HG03097 (cell line): ENCODE data around the gene TRPM3.

ENCODE experiments used
- ATAC-seq: cut with Tn5 transposase; IDR thresholded peaks from one replicate; pipeline ENCODE4 v1.9.1; 2021; ENCODE audit not compliant: unreplicated experiment, low FRiP score

TRPM3 gene

GRCh38 chr9:70567511-70567910, 553.9 kb downstream of the TRPM3 start:
- no peak for ATAC-seq

- no peak for ATAC-seq
Observed at GRCh38 chr9:70566751-70567150, 554.7 kb downstream of the TRPM3 start.

DNA sequence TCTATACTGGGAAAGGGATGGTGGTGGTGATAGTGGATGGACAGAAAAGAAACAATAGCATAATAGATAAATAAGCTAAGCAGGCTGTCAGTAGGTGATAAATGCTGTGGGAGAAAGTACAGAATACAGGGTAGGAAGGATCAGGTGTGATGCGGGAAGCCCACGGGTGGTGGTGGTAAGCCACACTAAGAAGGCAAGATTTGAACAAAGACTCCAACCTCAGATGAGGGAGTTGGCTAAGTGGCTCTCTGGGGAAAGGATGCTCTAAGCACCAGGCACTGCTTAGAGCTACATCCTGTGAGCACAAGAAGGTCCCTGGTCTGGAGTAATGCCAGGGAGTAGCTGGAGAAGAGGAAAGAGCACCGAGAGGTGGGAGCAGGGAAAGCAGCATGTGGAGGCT, 555.4 kb downstream of the TRPM3 start:
- ATAC-seq, result no peak

DNA sequence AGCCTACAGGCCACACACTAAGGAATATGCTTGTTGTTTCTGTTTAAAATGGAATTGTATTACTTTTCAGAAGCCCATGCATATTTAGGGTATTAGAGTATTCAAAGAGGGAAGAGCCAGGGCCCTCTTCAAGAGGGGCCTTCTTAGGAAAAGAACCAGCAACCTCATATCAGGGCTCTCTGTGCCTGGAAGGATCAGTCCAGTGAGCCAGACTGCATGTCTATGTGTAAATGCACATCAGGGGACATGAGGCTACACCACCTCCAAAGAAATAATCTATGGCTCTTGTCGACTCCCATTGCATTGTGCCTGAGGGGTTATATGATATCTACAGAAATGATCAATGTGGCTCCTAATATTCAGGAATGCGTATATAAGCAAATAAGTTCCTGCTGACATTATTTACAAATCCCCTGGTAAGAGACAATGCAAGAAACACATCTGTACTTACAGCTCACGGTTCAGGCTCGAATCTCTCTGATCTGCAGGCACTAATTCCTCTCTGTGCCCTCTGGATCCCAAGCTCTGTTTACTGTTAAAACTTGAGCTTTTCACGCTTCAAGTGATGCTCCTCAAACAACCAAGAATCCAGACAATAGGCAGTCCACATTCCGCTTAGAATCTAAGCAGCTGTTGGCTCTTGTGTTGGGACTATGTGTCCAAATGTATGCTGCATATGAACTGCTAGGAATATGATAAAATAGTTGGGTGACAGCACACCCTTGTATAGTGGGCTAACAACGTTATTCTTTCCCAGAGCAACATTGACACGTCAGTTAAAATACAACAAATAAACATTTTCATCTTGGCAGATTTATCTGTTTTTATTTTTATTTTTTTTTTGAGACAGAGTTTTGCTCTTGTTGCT, 556.7 kb downstream of the TRPM3 start:
- no peak for ATAC-seq

DNA sequence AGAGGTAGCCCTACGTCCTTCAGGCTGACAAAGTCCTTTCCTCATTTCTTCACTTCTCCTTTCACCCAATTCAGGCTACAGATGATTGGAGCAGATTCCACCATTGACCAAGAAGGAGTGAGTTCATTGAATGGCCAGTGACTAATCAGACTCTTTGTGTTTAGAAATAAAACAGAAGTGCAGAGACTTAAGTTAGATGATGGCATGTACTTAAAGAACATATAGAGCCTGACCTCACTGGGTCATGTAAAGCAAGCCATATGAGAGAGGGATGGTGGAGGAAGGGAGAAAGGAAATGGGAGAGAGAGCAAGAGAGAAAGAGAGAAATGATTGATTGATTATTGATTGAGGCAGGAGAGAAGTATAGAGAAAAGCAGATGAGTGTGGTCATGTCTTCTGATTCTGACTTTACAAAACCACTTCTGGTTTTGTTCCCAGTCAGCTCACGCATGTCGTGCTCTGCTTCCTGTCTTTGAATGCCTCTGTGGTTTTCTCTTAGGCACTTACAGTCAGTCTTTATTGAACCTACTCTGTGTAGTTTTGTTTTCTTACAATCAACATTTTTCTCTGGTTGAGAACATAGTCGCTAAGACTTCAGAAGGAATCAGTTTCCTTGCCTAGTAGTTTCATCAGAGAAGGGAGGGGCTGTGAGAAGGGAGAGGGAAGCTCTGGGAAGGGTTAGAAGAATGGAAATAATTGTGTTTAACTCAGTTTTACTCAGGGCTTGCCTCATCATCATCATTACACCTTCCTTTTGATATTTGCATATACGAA, 557.8 kb downstream of the TRPM3 start:
- peak; percentile 96 for ATAC-seq

DNA sequence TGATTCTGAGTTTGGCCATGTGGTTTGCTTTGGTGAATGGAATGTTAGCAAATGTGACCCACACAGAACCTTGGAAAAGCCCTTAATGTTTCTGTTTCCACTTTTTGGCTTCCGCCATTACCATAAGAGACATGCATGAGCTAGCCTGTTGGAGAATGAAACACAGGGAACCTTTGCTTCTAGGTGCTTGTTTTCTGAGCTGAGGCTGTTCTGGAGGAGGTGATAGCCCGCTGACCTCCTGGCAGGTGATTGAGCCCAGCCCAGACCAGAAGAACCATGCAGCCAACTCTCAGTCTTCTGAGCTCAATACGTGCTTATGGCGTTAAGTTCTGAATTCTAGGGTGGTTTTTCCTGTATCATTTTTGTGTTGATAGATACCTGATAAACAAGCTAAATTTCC, 558.4 kb downstream of the TRPM3 start:
- ATAC-seq, result no peak

GRCh38 chr9:70561786-70562395, 559.5 kb downstream of the TRPM3 start:
- no peak for ATAC-seq

DNA sequence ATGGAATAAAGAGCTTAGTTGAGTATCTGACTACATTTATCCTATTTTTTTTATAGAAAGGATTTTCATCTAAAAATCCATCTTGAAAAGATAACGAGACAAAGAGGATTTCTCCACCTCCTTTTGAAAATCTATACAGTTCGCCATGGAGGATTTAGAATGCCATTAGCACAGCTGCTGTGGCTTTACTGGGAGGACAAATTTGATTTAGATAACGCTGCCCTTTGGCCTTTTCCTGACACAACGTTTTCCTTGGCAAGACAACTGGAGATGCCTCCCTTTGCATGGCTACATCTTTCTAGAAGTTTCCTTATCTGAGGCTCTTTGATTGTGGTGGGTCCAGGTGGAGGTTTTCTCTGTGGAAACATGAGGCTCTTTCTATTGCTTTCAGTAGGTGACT, 560.3 kb downstream of the TRPM3 start:
- no peak for ATAC-seq

DNA sequence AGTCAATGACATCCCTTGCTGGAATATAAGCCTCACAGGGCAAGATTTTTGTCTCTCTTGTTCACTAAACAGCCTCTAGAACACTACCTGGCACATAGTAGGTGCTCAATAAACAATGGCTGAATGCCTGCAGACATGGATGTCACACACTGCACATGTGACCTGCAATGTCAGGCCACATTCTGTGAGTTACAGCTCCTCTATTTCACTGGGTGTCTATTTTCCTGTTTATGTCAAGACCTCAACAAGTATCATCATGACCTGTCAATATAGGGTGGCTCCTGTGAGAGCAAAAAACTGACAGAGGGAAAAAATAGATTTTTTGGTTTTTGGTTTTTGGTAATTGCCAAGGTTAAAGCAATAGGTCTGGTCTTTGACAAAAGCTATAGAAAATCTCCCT, 562.3 kb downstream of the TRPM3 start:
- ATAC-seq, result no peak

DNA sequence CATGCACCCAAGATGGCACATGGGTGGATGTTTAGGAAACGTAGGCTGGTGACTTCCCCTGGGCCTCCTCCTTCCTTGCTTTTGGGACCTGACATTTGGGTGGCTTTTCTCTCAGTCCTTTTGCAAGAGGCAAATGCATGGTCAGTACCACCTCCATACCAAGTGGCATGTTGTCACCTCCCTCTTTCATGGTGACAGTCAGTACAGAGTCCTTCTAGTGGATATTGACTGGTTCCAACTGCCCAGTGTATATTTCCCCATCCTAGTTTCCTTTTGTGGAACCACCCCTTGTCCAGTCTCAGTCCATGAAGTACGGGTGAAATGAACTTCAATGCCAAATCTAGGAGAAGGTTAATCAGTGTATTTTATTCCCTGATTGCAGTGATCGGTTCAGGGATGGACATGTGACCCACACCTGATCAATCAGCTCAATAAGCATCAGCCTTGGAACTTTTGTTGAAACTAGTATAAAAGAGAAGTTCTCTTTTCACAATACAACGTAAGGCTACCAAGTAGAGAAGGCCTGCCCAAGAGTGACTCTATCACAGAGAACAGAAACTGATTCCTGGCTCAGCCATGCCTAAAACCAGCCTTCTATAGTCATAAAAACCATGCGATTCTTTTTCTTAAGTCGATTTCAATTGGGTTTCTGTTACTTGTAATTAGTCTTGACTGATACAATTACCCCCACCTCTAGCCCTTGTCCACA, 563.6 kb downstream of the TRPM3 start:
- ATAC-seq, result peak; percentile 97

DNA sequence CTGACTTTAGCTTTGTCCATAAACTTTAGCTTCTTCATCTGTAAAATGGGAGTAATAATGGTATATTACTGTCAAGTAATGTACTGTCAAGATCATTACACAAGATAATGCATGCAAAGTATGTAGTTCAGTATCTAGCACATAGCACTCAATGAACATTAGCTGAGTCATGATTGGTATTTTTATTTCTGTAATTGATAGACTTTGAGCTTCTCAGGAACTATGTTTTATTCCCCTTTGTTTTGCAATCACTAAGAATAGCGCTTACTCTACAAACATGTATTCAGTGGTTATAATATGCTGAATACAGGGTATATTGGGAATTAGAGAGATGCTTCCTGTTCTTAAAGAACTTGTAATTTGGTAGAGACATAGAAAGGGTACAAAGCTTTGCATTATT, 564.6 kb downstream of the TRPM3 start:
- ATAC-seq, result no peak

DNA sequence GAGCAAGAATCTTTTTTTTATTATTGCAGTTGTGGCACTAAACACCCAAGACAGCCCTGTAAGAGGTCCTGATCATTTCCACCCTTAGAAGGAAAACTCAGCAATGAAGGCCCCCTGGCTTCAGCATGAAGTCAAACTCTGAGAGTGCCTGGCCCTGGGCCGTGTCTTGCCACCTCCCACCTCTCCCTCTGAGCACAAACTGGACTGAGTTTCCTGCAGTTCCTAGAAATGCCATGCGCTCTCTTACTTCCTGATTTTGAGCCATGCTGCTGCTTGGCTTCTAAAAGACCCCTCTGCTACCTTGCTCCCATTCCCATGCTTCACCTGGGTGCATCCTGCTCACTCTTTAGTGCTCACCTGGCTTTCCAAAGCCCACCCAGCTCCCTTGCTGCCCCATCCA, 566.5 kb downstream of the TRPM3 start:
- ATAC-seq, result no peak

- ATAC-seq, result no peak
Observed at GRCh38 chr9:70553707-70554673, 567.4 kb downstream of the TRPM3 start.

DNA sequence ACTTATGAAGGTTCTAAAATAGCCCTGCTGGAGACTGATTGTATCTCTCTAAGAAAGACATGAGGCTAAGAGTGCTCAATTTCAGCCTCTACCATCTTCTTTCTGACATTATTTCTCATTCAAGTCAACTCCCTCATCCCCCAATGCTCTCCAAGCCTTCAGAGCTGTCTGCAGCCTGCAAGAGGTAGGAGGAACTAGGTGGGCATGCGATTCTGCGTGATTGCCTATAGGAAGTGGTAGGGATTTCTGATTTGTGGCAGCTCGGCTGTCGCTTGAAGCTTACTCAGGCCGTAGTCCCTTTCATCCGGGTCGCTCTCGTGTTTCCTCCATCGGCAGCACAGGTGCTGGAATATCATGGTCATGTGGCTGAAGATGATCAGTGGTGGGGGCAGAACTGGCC, 568.9 kb downstream of the TRPM3 start:
- ATAC-seq, result no peak

DNA sequence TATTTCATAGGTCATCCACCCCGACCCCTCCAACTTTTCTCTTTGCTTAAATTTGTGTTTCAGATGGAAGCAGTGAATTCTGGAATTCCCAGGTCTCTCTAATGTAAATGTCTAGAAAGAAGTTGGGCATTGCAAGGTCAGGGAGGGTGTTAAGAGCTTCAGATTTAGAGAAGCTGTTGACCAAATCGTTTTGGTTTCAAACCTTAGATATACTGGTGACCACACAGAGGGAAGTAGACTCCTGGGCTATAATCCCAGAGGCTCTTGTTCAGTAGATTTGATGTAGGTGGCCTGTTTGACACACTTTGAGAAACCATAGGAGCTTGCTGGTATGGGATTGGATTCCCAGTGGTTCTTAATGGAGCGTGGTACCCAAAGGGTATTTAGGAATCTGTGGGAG, 569.6 kb downstream of the TRPM3 start:
- ATAC-seq, result no peak

- ATAC-seq, result no peak
Observed at GRCh38 chr9:70551396-70551795, 570.0 kb downstream of the TRPM3 start.

- ATAC-seq, result no peak
Observed at GRCh38 chr9:70549926-70550325, 571.5 kb downstream of the TRPM3 start.

GRCh38 chr9:70542311-70542931, 579.0 kb downstream of the TRPM3 start:
- ATAC-seq, result no peak

- ATAC-seq, result no peak
Observed at GRCh38 chr9:70540016-70540415, 581.4 kb downstream of the TRPM3 start.
